Endothelial cell (in vitro differentiated cells): ENCODE data around the gene SUPV3L1. TPM values are rescaled to one million over a fixed set of nuclear protein-coding genes. Genes with fewer than 3 reads are reported as not detected.

Source experiments
- DNase-seq: peaks from one replicate; pipeline ENCODE4 v3.0.0; 2021; ENCODE audit warnings: low spot score
- H3K27ac Mint-ChIP-seq: one replicate; pipeline ENCODE4 v1.8.0; 2021; ENCODE audit warnings: mixed read lengths, inconsistent platforms; ENCODE audit not compliant: unreplicated experiment
- H3K27me3 Mint-ChIP-seq: one replicate; pipeline ENCODE4 v1.8.0; 2021; ENCODE audit warnings: mild to moderate bottlenecking, moderate library complexity, mixed read lengths, inconsistent platforms; ENCODE audit not compliant: unreplicated experiment
- H3K36me3 Mint-ChIP-seq: one replicate; pipeline ENCODE4 v1.8.0; 2021; ENCODE audit warnings: mild to moderate bottlenecking, low read depth, mixed read lengths, inconsistent platforms; ENCODE audit not compliant: unreplicated experiment
- H3K4me1 Mint-ChIP-seq: one replicate; pipeline ENCODE4 v1.8.0; 2021; ENCODE audit warnings: mild to moderate bottlenecking, mixed read lengths, inconsistent platforms; ENCODE audit not compliant: unreplicated experiment
- H3K4me3 Mint-ChIP-seq: one replicate; pipeline ENCODE4 v1.8.0; 2021; ENCODE audit warnings: mild to moderate bottlenecking, mixed read lengths, inconsistent platforms; ENCODE audit not compliant: unreplicated experiment
- H3K9me3 Mint-ChIP-seq: one replicate; pipeline ENCODE4 v1.8.0; 2021; ENCODE audit warnings: mixed read lengths, inconsistent platforms; ENCODE audit not compliant: unreplicated experiment
- CTCF ChIP-seq: fragments of 200-600 bp; sonication (generic); IDR thresholded peaks from one replicate; pipeline ENCODE4 v1.5.0; 2021; ENCODE audit warnings: antibody characterized with exemption; ENCODE audit not compliant: unreplicated experiment
- total RNA-seq: library from RNA; stranded (reverse); fragmentation: NEBNext Ultra II Directional; extraction: Animal tissue kit (Norgen Biotek cat#: 25700); gene quantifications from one replicate; pipeline ENCODE4 v1.2.1, GENCODE V29; 2021; ENCODE audit not compliant: unreplicated experiment

SUPV3L1 gene
- total RNA-seq, 1 donor from 2014 or later = 31.7 TPM

- Mint-ChIP-seq H3K4me1 (peaks cover 7% of the 10 kb centered on the region), H3K27ac (no peak overlapping the region), H3K36me3 (no peaks in the 10 kb centered on the region), H3K4me3 (no peak overlapping the region), H3K27me3 (no peaks in the 10 kb centered on the region), H3K9me3 (no peaks in the 10 kb centered on the region)
- DNase-seq = no peak
- TF ChIP-seq CTCF = no peak
These were observed 52.9 kb downstream of the SUPV3L1 start for GRCh38 chr10:69232736-69233480.

GRCh38 chr10:69234447-69234846 lies 54.4 kb downstream of the SUPV3L1 start:
- no peaks in the 10 kb centered on the region for H3K9me3 Mint-ChIP-seq
- no peak for TF ChIP-seq CTCF
- H3K27ac Mint-ChIP-seq = no peak overlapping the region
- no peak overlapping the region for H3K4me3 Mint-ChIP-seq
- no peaks in the 10 kb centered on the region for H3K36me3 Mint-ChIP-seq
- no peak for DNase-seq
- peaks cover 4% of the 10 kb centered on the region for H3K4me1 Mint-ChIP-seq
- no peaks in the 10 kb centered on the region for H3K27me3 Mint-ChIP-seq

DNA sequence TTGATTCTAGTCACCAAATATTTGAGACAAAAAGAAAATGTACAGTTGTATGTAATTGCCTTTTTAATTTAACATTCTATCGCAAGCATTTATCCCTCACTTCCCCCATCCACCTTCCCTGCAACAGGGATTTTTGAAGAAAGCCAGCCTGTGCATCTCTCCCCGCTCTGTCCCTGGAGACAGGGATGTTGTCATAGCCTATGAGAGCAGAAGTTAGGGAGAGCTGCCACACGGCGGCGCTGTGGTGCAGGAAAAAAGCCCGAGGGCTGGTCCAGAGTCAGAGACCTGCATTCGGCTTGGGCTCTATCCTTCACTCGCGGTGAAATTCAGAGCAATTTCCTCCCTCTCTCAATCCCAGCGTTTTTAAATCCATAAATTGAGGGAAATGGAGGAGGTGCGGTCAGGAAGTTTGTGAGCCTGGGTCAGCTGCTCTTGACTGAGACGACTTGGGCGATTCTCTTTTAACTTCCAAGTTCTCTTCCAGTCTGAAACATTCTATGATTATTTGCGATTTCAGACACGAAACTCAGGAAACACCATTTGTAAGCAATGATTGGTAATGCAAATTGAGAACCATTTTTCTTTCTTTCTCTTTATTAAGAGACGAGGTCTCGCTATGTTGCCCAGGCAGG lies 57.6 kb downstream of the SUPV3L1 start:
- no peaks in the 10 kb centered on the region for H3K9me3 Mint-ChIP-seq
- DNase-seq = peak; percentile 94
- peaks cover 4% of the 10 kb centered on the region for H3K4me1 Mint-ChIP-seq
- H3K4me3 Mint-ChIP-seq = no peak overlapping the region
- peak; percentile 95 for TF ChIP-seq CTCF
- H3K27me3 Mint-ChIP-seq = no peaks in the 10 kb centered on the region
- peak overlapping the region; percentile 36 for H3K27ac Mint-ChIP-seq
- H3K36me3 Mint-ChIP-seq = no peaks in the 10 kb centered on the region

DNA sequence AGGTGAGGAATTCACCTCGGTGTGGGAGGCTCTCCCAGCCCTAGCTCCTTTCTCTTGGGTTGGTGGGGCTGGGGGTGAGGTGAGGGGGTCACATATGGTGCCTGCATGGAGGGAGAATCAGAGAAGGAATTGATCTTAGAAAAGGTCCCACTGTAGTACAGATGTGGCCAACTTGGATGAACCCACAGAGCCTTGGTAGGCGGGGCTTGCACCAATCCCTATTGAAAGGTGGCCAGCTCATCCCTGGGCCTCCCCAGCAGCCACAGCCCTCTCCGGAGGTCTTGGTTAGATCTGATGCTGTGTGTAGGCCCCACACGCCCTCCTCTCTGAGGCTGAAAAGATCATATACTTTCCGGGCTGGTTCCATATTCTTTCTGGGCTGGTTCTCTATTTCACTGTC lies 59.1 kb downstream of the SUPV3L1 start:
- Mint-ChIP-seq H3K9me3 (no peaks in the 10 kb centered on the region), H3K27ac (no peak overlapping the region), H3K4me3 (no peak overlapping the region), H3K27me3 (peaks cover 1% of the 10 kb centered on the region), H3K4me1 (peaks cover 5% of the 10 kb centered on the region), H3K36me3 (no peaks in the 10 kb centered on the region)
- no peak for DNase-seq
- TF ChIP-seq CTCF = no peak

- Mint-ChIP-seq H3K27ac (no peak overlapping the region), H3K36me3 (no peaks in the 10 kb centered on the region), H3K27me3 (peaks cover 1% of the 10 kb centered on the region), H3K9me3 (no peaks in the 10 kb centered on the region), H3K4me3 (no peak overlapping the region), H3K4me1 (peaks cover 8% of the 10 kb centered on the region)
- DNase-seq = no peak
- TF ChIP-seq CTCF = no peak
These were observed 59.9 kb downstream of the SUPV3L1 start for GRCh38 chr10:69239816-69240434.
